Osteocyte (in vitro differentiated cells): ENCODE data around the gene DUSP2. TPM values are rescaled to one million over a fixed set of nuclear protein-coding genes. Genes with fewer than 3 reads are reported as not detected.

Source experiments
- DNase-seq: peaks from one replicate; pipeline ENCODE4 v3.0.0; 2021; ENCODE audit warnings: mixed read lengths; ENCODE audit not compliant: unreplicated experiment; ENCODE audit errors: extremely low spot score
- H3K27ac Mint-ChIP-seq: one replicate; pipeline ENCODE4 v1.8.0; 2021; ENCODE audit warnings: mild to moderate bottlenecking, mixed read lengths; ENCODE audit not compliant: unreplicated experiment
- H3K27me3 Mint-ChIP-seq: one replicate; pipeline ENCODE4 v1.8.0; 2021; ENCODE audit warnings: mixed read lengths; ENCODE audit not compliant: unreplicated experiment
- H3K36me3 Mint-ChIP-seq: one replicate; pipeline ENCODE4 v1.8.0; 2021; ENCODE audit warnings: mixed read lengths; ENCODE audit not compliant: unreplicated experiment
- H3K4me1 Mint-ChIP-seq: one replicate; pipeline ENCODE4 v1.8.0; 2021; ENCODE audit warnings: mixed read lengths; ENCODE audit not compliant: unreplicated experiment
- H3K4me3 Mint-ChIP-seq: one replicate; pipeline ENCODE4 v1.8.0; 2021; ENCODE audit warnings: mild to moderate bottlenecking, moderate library complexity, mixed read lengths; ENCODE audit not compliant: unreplicated experiment
- H3K9me3 Mint-ChIP-seq: one replicate; pipeline ENCODE4 v1.8.0; 2021; ENCODE audit warnings: mixed read lengths; ENCODE audit not compliant: unreplicated experiment
- CTCF ChIP-seq: fragments of 200-600 bp; sonication (generic); IDR thresholded peaks from 2 replicates; pipeline ENCODE4 v1.5.0; 2021; ENCODE audit warnings: antibody characterized with exemption, mild to moderate bottlenecking, moderate library complexity
- long read RNA-seq: library from polyadenylated mRNA; unstranded; transcript quantifications from one replicate; pipeline ENCODE4 v2.0.0, GENCODE V29; 2021
- total RNA-seq: library from RNA; stranded (reverse); gene quantifications from 2 replicates; pipeline ENCODE4 v1.2.1, GENCODE V29; 2021

Gene DUSP2
- total RNA-seq = 0.68 and 0.78 TPM in 2 replicates
- long read RNA-seq = 0 reads

DNA sequence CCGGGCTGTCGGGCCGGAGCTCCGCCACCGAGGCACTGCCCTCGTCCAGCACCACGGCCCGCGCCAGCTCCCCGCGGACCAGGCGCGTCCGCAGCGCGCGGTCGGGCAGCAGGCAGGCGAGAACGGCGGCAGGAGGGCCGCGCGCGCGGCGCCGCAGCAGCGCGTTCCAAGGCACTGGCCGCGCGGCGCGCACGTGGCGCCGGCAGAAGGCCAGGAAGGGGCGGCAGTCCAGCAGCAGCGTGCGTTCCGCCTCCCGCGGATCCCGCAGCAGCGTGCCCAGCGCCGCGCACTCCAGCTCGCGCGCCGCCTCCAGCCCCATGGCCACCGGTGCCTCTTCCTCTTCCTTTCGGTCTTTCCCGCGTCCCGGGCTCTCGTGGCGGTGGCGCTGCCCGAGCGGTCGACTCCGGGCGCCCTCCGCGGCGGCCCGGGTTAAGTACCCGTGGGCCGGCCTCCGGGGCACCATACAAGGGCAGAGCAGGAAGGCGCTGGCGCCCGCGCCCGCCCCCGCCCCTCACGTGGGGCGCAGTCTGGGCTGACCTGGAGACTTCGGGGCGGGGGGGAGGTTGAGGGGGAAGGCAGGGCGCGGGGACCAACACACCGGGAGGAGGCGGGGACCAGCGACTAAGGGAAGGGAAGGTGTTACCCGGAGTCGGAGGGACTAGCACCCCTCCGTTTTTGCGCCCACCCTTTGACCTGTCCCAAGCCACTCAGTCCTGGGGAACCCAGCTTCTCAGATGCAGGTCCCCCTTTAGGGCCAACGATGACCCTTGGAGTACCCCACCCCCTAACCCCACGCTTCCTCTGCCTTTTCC, at the start of gene DUSP2:
DUSP2 (minus strand) TSS at position 405 of the 812 bp plus-strand sequence; CDS start at position 319, 86 bp downstream.
- Mint-ChIP-seq H3K4me1 (no peaks in the 10 kb centered on the region), H3K27ac (no peak within 1 kb of the TSS), H3K27me3 (no peaks in the 10 kb centered on the region), H3K4me3 (peak within 1 kb of the TSS; percentile 67), H3K36me3 (no peaks in the 10 kb centered on the region), H3K9me3 (no peaks in the 10 kb centered on the region)
- TF ChIP-seq CTCF = no peak
- no peak for DNase-seq

DNA sequence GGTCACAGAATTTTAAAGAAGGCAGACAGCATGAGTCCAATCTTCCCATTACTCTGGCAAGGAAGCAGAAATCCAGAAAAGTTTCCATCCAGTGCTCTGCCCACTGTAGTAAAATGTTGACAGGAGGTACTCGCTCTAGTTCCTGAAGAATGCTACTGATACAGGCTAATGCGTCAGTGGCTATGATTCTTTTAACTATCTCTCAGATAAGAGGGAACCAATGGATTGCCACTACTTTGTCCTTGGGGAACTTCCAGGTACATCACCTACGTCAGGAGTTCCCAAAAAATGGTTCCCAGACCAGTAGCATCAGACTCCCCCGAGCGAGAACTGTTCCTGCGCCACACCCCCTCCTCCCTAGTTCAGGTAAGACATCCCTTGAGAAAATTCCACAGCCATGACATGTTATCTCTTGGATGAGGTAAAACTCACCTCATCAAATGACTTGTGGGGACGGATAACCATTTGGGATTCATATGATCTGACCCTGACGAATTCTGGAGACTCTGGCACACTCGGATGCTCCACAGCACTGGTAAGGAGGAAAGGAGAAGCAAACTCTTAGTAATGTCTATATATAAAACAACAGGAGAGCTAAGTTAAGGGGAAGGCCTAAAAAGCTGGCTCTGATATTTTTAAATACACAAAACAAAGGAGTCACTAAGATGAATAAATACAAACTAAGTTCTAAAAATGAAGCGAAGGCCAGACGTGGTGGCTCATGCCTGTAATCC, 46.9 kb upstream of the DUSP2 start:
- H3K4me1 Mint-ChIP-seq = peaks cover 6% of the 10 kb centered on the region
- no peak overlapping the region for H3K27ac Mint-ChIP-seq
- no peaks in the 10 kb centered on the region for H3K27me3 Mint-ChIP-seq
- H3K9me3 Mint-ChIP-seq = no peaks in the 10 kb centered on the region
- H3K36me3 Mint-ChIP-seq = peaks cover 44% of the 10 kb centered on the region
- TF ChIP-seq CTCF = no peak
- no peak for DNase-seq
- no peak overlapping the region for H3K4me3 Mint-ChIP-seq

DNA sequence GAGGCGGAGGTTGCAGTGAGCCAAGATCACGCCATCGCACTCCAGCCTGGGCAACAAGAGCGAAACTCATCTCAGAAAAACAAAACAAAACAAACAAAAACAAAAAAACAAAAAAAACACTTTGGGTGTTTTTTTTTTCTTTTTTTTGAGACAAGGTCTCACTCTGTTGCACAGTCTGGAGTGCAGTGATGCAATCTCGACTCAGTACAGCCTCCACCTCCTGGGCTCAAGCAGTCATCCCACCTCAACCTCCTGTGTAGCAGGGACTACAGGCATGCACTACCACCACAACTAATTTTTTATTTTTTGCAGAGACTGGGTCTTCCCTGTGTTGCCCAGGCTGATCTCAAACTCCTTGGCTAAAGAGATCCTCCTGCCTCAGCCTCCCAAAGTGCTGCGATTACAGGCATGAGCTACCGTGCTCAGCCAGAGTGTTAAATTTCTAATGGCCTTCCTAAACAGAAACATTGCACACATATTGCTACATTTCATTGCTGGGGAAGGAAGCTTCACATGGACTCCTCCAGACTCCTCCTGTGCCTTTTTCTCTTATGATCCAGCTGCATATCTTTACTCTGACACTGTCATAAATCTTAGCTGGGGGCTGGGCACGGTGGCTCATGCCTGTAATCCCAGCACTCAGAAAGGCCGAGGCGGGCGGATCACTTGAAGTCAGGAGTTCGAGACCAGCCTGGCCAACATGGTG, 43.7 kb upstream of the DUSP2 start:
- Mint-ChIP-seq H3K4me1 (no peaks in the 10 kb centered on the region), H3K4me3 (no peak overlapping the region), H3K27ac (no peak overlapping the region), H3K9me3 (no peaks in the 10 kb centered on the region), H3K27me3 (no peaks in the 10 kb centered on the region), H3K36me3 (peaks cover 63% of the 10 kb centered on the region)
- no peak for TF ChIP-seq CTCF
- DNase-seq = no peak

DNA sequence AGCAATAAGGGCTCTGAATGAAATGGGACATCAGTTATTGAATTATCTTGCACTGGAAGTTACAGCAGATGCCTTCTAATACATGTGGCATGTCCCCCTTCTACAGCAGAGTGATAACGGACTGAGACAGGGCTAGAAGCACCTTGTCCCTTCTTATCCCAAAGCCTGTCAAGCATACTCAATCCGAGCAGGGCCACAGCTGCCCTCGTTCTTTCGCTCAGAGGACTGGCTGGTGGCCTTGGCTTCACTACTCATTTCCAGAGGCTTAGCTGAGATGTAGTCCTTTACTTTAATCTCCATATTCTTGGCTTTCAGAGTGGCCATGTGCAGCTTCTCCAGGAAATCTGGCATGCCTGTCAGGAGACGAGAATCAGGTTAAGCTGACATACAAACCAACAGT, 41.3 kb upstream of the DUSP2 start:
- no peak for TF ChIP-seq CTCF
- H3K27ac Mint-ChIP-seq = no peak overlapping the region
- no peaks in the 10 kb centered on the region for H3K4me1 Mint-ChIP-seq
- no peaks in the 10 kb centered on the region for H3K27me3 Mint-ChIP-seq
- H3K9me3 Mint-ChIP-seq = no peaks in the 10 kb centered on the region
- no peak overlapping the region for H3K4me3 Mint-ChIP-seq
- H3K36me3 Mint-ChIP-seq = peaks cover 42% of the 10 kb centered on the region
- no peak for DNase-seq
